Gastroesophageal sphincter (tissue), 3 donors: ENCODE data around the gene PTPRF.

ENCODE experiments used
- CTCF ChIP-seq, 4 experiments: fragments of 200-600 bp in 2 of 4; fragments of 450-650 bp in 2 of 4; sonication (generic) in 1 of 4; IDR thresholded peaks; one replicate each; pipeline ENCODE4 v1.5.1; 2017 to 2019; ENCODE audit warnings: antibody characterized with exemption in 4 of 4, mild to moderate bottlenecking in 2 of 4, moderate library complexity in 2 of 4
- EP300 ChIP-seq: sonication (generic); formaldehyde crosslinking; IDR thresholded peaks from one replicate; pipeline ENCODE4 v1.6.1; 2017; ENCODE audit warnings: antibody characterized with exemption, mild to moderate bottlenecking
- POLR2A ChIP-seq, 2 donors: fragments of 450-650 bp; IDR thresholded peaks; one replicate each; pipeline ENCODE4 v1.6.1; 2017; ENCODE audit warnings: antibody characterized with exemption in 2 of 2, mild to moderate bottlenecking in 2 of 2, moderate library complexity in 1 of 2
- POLR2AphosphoS5 ChIP-seq: sonication (generic); formaldehyde crosslinking; IDR thresholded peaks from one replicate; pipeline ENCODE4 v1.6.1; 2017; ENCODE audit warnings: antibody characterized with exemption

DNA sequence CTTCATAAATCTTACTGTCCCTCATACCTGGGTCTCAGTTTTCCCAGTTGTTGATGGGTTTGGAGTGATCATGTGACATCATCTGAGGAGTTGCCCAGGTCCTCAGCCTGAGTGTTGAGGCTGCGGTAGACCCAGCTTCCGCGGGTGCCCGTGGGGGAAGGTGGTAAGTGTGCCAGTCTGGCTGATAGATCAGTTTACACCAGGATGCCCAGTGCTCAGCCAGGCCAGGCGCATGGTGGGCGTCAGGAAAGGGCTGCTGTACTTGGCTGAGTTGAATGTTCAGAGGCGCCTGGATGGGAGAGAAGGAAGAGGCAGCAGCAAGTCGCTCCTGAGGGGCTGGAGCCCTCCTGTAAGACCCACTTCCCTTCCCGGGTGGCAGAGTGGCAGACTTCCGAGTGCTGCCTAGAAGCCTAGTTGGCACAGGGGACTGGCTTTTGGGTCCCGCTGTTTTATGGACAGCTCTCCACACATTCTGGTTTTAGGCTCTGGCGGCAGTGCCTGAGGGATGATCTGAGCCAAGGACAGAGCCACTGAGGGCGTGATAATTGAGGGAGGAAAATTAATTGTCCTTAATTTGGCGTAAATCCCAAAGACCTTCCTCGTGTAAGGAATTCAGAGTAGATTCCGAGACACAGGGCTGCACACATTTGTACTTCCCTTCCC, 35.8 kb downstream of the PTPRF start:
- no peak for TF ChIP-seq POLR2AphosphoS5
- no peak for TF ChIP-seq POLR2A (IDR thresholded peaks at IDR 0.05)
- no peak for TF ChIP-seq EP300
- no peak for TF ChIP-seq CTCF (IDR thresholded peaks at IDR 0.05)
